SK-N-SH treated with all-trans-retinoic acid at 6 μM for 48 hours (cell line): ENCODE data around the gene ABCC11.
"Not testable (repeated sequence)": the region's sequence is repeated elsewhere in the genome, so short reads cannot be mapped to it uniquely, and the experiment has no call there.

Source experiments
- ATAC-seq: fragments of 200-7000 bp; cut with Tn5 transposase; 3 replicates; pipeline ENCODE4 v1.9.1; 2020; ENCODE audit warnings: mild to moderate bottlenecking, moderate library complexity
- BACH2 ChIP-seq: fragments of 250-450 bp; sonication (Bioruptor Pico); IDR thresholded peaks from 2 replicates; pipeline ENCODE4 v1.9.0; 2021; ENCODE audit warnings: mild to moderate bottlenecking, borderline replicate concordance
- CREB5 ChIP-seq: fragments of 250-450 bp; sonication (Bioruptor Pico); IDR thresholded peaks from 2 replicates; pipeline ENCODE4 v1.5.1; 2020; ENCODE audit warnings: low read depth, mild to moderate bottlenecking, moderate library complexity
- CSDC2 ChIP-seq: fragments of 250-450 bp; sonication (Bioruptor Pico); IDR thresholded peaks from 2 replicates; pipeline ENCODE4 v1.5.0; 2020; ENCODE audit warnings: mild to moderate bottlenecking, moderate library complexity
- CSRNP3 ChIP-seq: fragments of 250-450 bp; sonication (Bioruptor Pico); IDR thresholded peaks from 2 replicates; pipeline ENCODE4 v1.5.1; 2021; ENCODE audit warnings: mild to moderate bottlenecking, moderate library complexity
- GLIS3 ChIP-seq: fragments of 250-450 bp; sonication (Bioruptor Pico); IDR thresholded peaks from 2 replicates; pipeline ENCODE4 v1.5.0; 2020; ENCODE audit warnings: mild to moderate bottlenecking, moderate library complexity
- ISL1 ChIP-seq: fragments of 250-450 bp; sonication (Bioruptor Pico); IDR thresholded peaks from 2 replicates; pipeline ENCODE4 v2.1.2; 2022; ENCODE audit warnings: mild to moderate bottlenecking, moderate library complexity
- OSR1 ChIP-seq: fragments of 250-450 bp; sonication (Bioruptor Pico); IDR thresholded peaks from 2 replicates; pipeline ENCODE4 v1.8.0; 2022; ENCODE audit warnings: moderate library complexity, mild to moderate bottlenecking, inconsistent platforms
- PATZ1 ChIP-seq: fragments of 250-450 bp; sonication (Bioruptor Pico); IDR thresholded peaks from 2 replicates; pipeline ENCODE4 v1.8.0; 2020; ENCODE audit warnings: mild to moderate bottlenecking, moderate library complexity, borderline replicate concordance
- PPARA ChIP-seq: fragments of 250-450 bp; sonication (Bioruptor Pico); IDR thresholded peaks from 2 replicates; pipeline ENCODE4 v1.5.0; 2020; ENCODE audit warnings: mild to moderate bottlenecking, borderline replicate concordance
- SNAI2 ChIP-seq: fragments of 250-450 bp; sonication (Bioruptor Pico); IDR thresholded peaks from 2 replicates; pipeline ENCODE4 v1.5.0; 2020; ENCODE audit warnings: mild to moderate bottlenecking, moderate library complexity
- TCF4 ChIP-seq: fragments of 250-450 bp; sonication (Bioruptor Pico); IDR thresholded peaks from 2 replicates; pipeline ENCODE4 v1.8.0; 2021; ENCODE audit warnings: mild to moderate bottlenecking, moderate library complexity, borderline replicate concordance
- TOX ChIP-seq: fragments of 250-450 bp; sonication (Bioruptor Pico); IDR thresholded peaks from 2 replicates; pipeline ENCODE4 v1.8.0; 2021; ENCODE audit warnings: mild to moderate bottlenecking, moderate library complexity, borderline replicate concordance
- TSHZ2 ChIP-seq: fragments of 250-450 bp; sonication (Bioruptor Pico); IDR thresholded peaks from 2 replicates; pipeline ENCODE4 v1.5.0; 2020; ENCODE audit warnings: mild to moderate bottlenecking, moderate library complexity
- ZC3H10 ChIP-seq: fragments of 250-450 bp; sonication (Bioruptor Pico); IDR thresholded peaks from 2 replicates; pipeline ENCODE4 v1.5.1; 2021; ENCODE audit warnings: mild to moderate bottlenecking, moderate library complexity
- ZFP3 ChIP-seq: fragments of 250-450 bp; sonication (Bioruptor Pico); IDR thresholded peaks from 2 replicates; pipeline ENCODE4 v1.5.0; 2020; ENCODE audit warnings: mild to moderate bottlenecking, moderate library complexity
- ZFP30 ChIP-seq: fragments of 450-650 bp; formaldehyde crosslinking; IDR thresholded peaks from 2 replicates; pipeline ENCODE4 v1.5.0; 2022; ENCODE audit warnings: mild to moderate bottlenecking, moderate library complexity
- ZNF565 ChIP-seq: fragments of 450-650 bp; formaldehyde crosslinking; conservative IDR thresholded peaks from 2 replicates; pipeline ENCODE4 v1.5.0; 2020; ENCODE audit warnings: low read depth, mild to moderate bottlenecking, moderate library complexity
- ZNF8 ChIP-seq: fragments of 450-650 bp; formaldehyde crosslinking; IDR thresholded peaks from 2 replicates; pipeline ENCODE4 v1.5.0; 2020; ENCODE audit warnings: mild to moderate bottlenecking, moderate library complexity

ABCC11 gene

GRCh38 chr16:48244080-48244862, 3.1 kb downstream of the ABCC11 start, which contains the start of gene LONP2:
TSS of gene LONP2 (plus strand) at chr16:48244300. CDS start at chr16:48244389, 89 bp downstream.
- peak; percentile 99 for ATAC-seq
- TF ChIP-seq CSDC2 (CRISPR knock-in tag), result 0 out of 2 replicates have a peak, but pooled peaks have one; percentile 25
- TF ChIP-seq SNAI2, result no peak

GRCh38 chr16:48240147-48240546, 7.2 kb downstream of the ABCC11 start:
- ATAC-seq, result not testable (repeated sequence)

- TF ChIP-seq CSDC2 (CRISPR knock-in tag) (no peak), ZFP30 (no peak), TCF4 (CRISPR knock-in tag) (no peak), ZNF8 (CRISPR knock-in tag) (no peak), CREB5 (CRISPR knock-in tag) (no peak)
- TF ChIP-seq, all 23 proteins: peak for 0
- ATAC-seq, result no peak
These were observed 11.1 kb downstream of the ABCC11 start for GRCh38 chr16:48236286-48236685.

GRCh38 chr16:48235556-48236136, 11.7 kb downstream of the ABCC11 start:
- no peak for ATAC-seq
- no peak for TF ChIP-seq TCF4 (CRISPR knock-in tag)
- no peak for TF ChIP-seq PPARA (CRISPR knock-in tag)
- no peak for TF ChIP-seq OSR1 (CRISPR knock-in tag)
- no peak for TF ChIP-seq CSRNP3 (CRISPR knock-in tag)
- TF ChIP-seq ISL1, result no peak
- TF ChIP-seq ZFP3 (CRISPR knock-in tag), result no peak
- TF ChIP-seq PATZ1 (CRISPR knock-in tag), result no peak
- no peak for TF ChIP-seq BACH2 (CRISPR knock-in tag)
- TF ChIP-seq GLIS3 (CRISPR knock-in tag), result no peak
- TF ChIP-seq ZNF565, result no peak
- TF ChIP-seq ZNF8 (CRISPR knock-in tag), result no peak
- no peak for TF ChIP-seq ZC3H10 (CRISPR knock-in tag)
- no peak for TF ChIP-seq CSDC2 (CRISPR knock-in tag)
- no peak for TF ChIP-seq TOX (CRISPR knock-in tag)

GRCh38 chr16:48235058-48235555, 12.2 kb downstream of the ABCC11 start:
- TF ChIP-seq CREB5 (CRISPR knock-in tag) (no peak), BACH2 (CRISPR knock-in tag) (no peak), TSHZ2 (no peak)
- no peak for ATAC-seq
